NCI-H1105 treated with DMSO at 0.1 percent for 48 hours (cell line): ENCODE measurements around the gene ZNF837.
A peak's percentile ranks its signal among the peaks of the same experiment; 100 is the strongest.

ENCODE experiments used
- DNase-seq: peaks from one replicate; lab custom pipeline; 2025; lab: John Stamatoyannopoulos, UW

The ZNF837 gene

DNA sequence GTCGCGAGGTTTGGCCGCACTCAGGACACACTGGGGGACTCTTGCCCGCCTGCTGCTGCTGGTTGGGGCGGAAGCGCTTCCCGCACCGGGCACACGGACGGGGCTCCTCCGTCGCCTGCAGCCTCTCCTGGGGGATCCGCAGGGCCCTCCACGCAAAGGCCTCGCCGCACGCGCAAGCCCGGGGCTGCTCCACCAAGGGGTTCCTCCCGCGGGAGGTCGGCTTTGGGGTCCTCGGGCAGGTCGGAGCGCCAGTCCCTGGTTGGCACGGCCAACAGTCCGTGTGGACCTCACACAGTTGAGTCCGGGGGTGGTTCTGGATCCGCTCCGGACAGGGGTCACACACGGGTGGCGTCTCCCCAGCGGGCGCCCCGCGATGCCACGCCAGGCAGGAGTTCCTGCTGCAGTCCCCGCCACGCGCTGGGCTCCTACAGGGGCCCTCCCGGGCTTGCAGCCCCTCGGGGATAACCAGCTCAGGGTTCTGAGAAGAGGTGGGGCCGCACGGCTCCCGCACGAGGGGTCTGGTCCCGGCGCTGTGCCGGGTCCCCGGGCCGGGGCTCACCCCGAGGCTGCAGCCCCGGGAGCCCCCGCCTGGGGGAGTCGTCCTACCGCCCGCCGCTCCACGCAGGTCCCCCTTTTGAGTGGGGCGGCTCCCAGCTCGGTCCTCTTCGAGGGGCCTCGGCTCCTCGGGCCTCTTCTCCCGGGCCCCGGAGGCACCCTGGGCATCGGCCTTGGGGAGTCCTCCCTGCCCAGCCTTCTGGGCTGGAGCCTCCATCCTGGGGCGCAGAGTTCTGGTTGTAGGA is 12.1 kb downstream of the ZNF837 start:
- DNase-seq: no peak

DNA sequence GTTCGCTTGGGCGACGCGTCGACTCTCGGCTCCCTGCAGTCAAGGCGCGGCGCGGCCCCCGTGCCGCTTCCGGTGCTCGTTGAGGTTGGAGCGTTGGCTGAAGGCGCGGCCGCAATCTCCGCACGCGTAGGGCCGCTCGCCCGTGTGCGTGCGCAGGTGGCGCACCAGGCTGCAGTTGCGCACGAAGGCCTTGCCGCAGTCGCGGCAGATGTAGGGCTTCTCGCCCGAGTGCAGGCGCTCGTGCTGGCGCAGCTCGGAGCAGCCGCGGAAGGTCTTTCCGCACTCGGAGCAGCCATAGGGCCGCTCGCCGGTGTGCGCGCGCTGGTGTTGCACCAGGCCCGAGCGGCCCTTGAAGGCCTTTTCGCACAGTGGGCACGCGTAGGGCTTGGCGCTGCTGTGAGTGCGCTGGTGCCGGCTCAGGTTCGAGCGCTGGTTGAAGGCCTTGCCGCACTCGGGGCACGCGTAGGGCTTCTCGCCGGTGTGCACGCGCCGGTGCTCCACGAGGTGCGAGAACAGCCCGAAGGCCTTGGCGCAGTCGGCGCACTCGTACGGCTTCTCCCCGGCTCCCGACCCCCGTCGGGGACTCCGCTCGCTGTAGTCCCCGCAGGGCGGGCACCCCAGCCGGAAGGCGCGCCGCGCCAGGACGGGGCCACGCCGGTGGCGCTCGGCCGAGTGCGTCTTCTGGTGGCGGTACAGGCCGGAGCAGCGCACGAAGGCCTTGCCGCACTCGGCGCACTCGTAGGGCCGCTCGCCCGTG is 13.0 kb downstream of the ZNF837 start:
- DNase-seq: no peak

DNA sequence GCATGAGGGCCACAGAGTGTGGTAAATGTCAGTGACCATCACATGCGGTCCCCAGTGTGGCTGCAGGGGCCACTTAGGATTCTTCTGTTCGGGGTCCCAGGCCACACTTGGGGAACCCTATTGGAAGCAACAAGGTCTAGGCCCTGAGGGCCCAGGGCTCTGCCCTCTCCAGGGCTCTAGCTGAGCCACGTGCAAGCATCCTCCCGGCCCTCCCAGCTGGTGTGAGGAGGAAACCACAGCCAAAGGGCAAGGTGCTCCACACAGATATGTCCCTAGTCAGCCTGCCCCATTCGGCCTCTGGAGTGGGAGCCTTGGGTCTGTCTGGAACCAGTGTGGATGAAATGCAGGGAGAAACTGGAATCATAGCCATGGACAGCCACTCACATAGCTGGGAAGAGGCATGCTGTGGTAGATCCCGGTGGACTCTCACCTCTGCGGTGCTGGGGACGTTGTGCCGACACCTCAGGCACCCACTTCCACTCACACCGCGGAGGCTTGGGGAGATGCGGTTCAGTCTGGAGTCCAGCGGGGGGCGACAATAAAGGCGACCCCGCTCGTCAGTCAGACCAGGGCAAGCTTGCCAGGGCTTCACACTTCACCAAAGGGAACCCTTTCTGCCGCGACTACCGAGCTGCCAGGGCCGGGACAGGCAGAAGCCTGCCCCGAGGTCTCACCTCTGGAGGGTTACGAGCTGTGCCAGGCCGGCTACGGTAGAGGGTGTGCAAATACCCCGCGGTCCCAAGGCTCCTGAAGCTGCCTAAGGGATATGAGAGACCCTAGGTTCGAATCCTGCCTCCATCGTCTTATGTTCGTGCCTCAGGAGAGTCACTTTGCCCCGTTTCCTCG is 14.0 kb downstream of the ZNF837 start:
- no peak for DNase-seq

DNA sequence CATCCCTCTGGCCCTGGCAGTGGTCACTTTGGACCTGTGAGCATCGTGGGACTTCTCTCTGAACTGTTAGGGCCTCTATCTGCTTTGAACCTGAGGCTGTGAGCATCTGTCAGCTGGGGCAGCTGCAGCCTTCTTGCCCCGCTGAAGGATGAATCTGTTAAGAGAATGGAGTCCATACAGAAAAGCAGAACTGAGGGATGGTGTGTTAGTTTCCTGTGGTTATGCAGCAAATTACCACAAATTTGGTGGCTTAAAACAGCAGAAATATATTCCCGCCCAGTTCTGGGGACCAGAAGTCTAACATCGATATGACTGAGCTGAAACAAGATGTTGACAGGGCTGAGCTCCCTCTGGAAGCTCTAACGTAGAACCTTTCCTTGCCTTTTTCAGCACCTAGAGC is 16.7 kb downstream of the ZNF837 start:
- no peak for DNase-seq

- DNase-seq: peak; percentile 86
These were observed 18.4 kb downstream of the ZNF837 start, which contains the start of gene ZNF497 for GRCh38 chr19:58362272-58362994. Gene ZNF497 (minus strand): TSS chr19:58362751. CDS start chr19:58357635, 5,116 bp downstream.

DNA sequence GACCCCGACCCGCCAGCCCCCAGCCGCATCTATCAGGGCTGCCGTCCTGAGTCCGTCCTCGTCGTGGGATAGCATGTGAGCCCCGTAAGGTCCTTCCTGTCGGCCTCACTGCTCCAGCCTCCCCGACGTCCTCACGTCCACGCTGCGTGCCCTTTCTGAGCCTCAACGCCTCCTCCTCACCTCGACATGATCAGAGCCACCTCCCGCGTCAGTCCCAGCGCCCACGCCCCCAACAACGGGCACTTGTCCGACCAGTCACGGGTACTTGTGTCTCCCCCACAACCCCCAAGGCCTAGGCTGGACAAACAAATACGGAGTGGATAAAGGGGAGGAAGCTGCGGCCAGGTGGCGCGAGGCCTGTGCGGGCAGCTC is 18.9 kb downstream of the ZNF837 start:
- DNase-seq: peak; percentile 30

GRCh38 chr19:58357481-58358145 is 23.2 kb downstream of the ZNF837 start:
- no peak for DNase-seq

DNA sequence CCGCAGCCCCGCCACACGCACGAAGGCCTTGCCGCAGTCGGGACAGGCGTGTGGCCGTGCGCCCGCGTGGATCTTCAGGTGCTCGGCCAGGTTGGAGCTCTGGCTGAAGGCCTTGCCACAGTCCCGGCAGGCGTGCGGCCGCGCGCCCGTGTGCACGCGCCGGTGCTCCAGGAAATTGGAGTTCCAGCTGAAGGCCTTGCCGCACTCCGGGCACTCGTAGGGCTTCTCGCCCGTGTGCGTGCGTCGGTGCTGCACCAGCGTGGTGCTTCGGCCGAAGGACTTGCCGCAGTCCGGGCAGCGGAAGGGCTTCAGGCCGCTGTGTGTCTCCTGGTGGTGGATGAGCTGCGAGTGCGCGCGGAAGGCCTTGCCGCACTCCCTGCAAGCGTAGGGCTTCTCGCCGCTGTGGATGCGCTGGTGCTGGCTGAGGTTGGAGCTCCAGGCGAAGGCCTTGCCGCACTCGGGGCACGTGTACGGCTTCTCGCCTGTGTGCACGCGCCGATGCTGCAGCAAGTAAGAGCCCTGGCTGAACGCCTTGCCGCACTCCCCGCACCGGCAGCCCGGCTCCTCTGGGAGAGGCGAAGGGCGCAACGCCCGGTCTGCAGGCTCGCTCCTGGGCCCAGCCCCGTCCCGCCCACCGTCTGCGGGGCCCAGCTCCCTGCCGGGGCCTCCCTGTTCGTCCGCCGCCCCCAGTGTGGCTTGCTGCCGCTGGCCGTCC is 23.9 kb downstream of the ZNF837 start:
- no peak for DNase-seq

GRCh38 chr19:58355908-58356765 is 24.7 kb downstream of the ZNF837 start:
- no peak for DNase-seq

GRCh38 chr19:58355215-58355796 is 25.5 kb downstream of the ZNF837 start:
- no peak for DNase-seq

GRCh38 chr19:58354478-58355030 is 26.3 kb downstream of the ZNF837 start:
- no peak for DNase-seq

GRCh38 chr19:58353717-58354477 is 26.9 kb downstream of the ZNF837 start:
- DNase-seq: no peak

DNA sequence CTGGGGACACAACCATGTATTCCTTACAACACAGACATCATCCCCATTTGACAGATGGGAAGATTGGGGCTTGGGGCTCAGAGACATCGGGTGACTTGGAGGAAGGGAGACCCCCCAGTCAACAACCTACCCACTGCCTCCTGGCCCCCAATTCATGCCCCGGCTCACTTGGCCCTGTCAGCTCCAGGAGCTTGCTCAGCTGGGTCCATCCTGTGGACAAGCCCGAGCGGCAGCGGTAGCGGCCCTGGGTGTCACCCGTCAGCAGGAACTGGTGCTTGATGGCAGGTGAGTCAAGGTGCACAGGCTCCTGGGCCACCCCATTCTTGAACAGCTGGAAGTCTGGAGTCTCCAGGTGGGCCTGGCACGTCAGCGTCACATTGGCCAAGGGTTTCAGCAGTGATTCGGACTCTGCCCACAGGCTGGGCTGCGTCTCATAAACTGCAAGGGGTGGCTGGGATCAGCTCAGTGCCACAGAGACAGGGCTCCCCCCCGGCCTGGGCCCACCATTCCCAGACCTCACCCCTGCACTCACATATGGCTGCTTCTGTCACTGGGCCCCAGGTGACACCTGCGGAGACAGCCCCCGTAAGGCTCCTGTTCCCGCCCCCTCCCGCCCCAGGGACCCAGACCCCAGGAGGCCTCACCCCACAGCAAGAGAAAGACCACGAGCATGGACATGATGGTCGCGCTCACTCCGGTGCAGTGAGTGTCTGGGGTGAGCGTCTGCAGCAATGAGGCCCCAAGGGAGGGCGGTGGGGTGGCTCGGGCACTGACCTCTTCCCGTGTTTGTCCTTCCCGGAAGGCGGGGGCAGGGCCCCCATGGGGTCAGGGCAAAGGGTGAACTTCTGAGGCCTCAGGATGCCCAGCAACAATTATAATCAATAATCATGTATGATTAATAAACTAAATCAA is 27.8 kb downstream of the ZNF837 start, which contains the start of gene A1BG:
A1BG (minus strand) TSS at position 733 of the 912 bp plus-strand sequence; CDS start at position 678, 55 bp downstream.
- DNase-seq: no peak

GRCh38 chr19:58351990-58352755 is 28.7 kb downstream of the ZNF837 start:
- no peak for DNase-seq

GRCh38 chr19:58351558-58351878 is 29.3 kb downstream of the ZNF837 start:
- no peak for DNase-seq

DNA sequence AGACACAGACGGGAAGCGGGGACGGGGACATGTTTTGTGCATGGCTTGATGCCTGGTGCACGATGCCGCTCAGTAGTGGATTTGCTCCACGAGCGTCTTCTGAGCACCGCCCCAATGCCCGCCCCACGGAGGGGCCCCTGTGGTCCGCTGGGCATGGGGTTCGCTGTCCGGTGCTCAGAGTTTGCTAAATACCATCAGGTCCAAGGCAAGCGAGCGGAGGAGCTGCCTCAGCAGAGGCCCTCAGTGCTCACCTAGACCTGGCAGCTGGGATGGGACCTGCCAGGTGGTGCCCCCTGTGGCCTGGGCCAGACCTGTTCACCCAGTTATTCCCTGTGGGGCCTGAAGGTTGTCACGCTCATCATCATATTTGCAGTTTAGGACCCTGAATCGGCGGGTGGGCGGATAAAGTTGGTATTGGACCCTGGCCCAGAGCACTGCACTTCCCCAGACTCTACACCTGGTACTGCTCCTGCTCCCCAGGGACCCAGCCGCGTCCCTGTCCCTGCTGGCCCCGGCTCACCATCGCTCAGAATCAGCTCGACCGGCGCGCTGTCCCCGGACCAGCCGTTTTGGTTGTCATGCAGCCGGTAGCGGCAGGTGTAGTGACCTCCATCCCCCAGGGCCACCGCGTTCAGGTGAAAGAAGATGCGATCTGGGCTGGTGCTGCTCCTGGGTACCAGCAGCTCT is 29.8 kb downstream of the ZNF837 start:
- no peak for DNase-seq
